Cardiac fibroblast (primary cell): ENCODE data around the gene NNAT.

Source experiments
- DNase-seq, 2 donors: peaks; one replicate each; pipeline versions ENCODE4 v3.0.0 to v3.0.0-alpha.2; 2010; ENCODE audit warnings: low read depth in 2 of 2
- H3K4me3 ChIP-seq, 2 donors: replicated peaks in 1 of 2; 1 replicate in 1 of 2; 2 replicates in 1 of 2; pipeline ENCODE4 v1.5.1; 2011; ENCODE audit warnings: low read depth in 2 of 2, low read length in 2 of 2, mild to moderate bottlenecking in 2 of 2, moderate library complexity in 1 of 2
- CTCF ChIP-seq: IDR thresholded peaks from one replicate; pipeline ENCODE4 v1.5.1; 2011; ENCODE audit warnings: low read depth, mild to moderate bottlenecking, low read length, inconsistent platforms

Gene NNAT

GRCh38 chr20:37528446-37529213 is 7.6 kb downstream of the NNAT start:
- DNase-seq, result no peak
- no peak for TF ChIP-seq CTCF
- peak overlapping the region; percentile 98 to 100 for H3K4me3 ChIP-seq

GRCh38 chr20:37529214-37529967 is 8.3 kb downstream of the NNAT start:
- no peak overlapping the region for H3K4me3 ChIP-seq
- TF ChIP-seq CTCF, result no peak
- DNase-seq, result no peak

GRCh38 chr20:37529968-37530600 is 9.0 kb downstream of the NNAT start:
- no peak overlapping the region for H3K4me3 ChIP-seq
- DNase-seq, result no peak
- no peak for TF ChIP-seq CTCF

- no peak overlapping the region for H3K4me3 ChIP-seq
- no peak for TF ChIP-seq CTCF
- DNase-seq, result no peak
These were observed 9.6 kb downstream of the NNAT start for GRCh38 chr20:37530696-37531095.

- no peak for DNase-seq
- H3K4me3 ChIP-seq, result no peak overlapping the region
- TF ChIP-seq CTCF, result no peak
These were observed 10.8 kb downstream of the NNAT start for GRCh38 chr20:37531856-37532255.

- DNase-seq, result no peak
- TF ChIP-seq CTCF, result no peak
- no peak overlapping the region for H3K4me3 ChIP-seq
These were observed 12.2 kb downstream of the NNAT start for GRCh38 chr20:37533154-37533715.
